HG02798 (cell line): ENCODE results near the gene TLCD3B.

Source experiments
- ATAC-seq: cut with Tn5 transposase; IDR thresholded peaks from one replicate; pipeline ENCODE4 v1.9.1; 2021; ENCODE audit warnings: mild to moderate bottlenecking; ENCODE audit not compliant: unreplicated experiment, poor library complexity

The TLCD3B gene

GRCh38 chr16:29992344-29992967 is 38.6 kb downstream of the TLCD3B start:
- ATAC-seq = no peak

- ATAC-seq = no peak
These were observed 39.5 kb downstream of the TLCD3B start for GRCh38 chr16:29991571-29991904.

GRCh38 chr16:29990883-29991570 is 40.0 kb downstream of the TLCD3B start:
- ATAC-seq = no peak

GRCh38 chr16:29990034-29990433 is 41.0 kb downstream of the TLCD3B start:
- ATAC-seq = no peak

GRCh38 chr16:29989111-29989858 is 41.8 kb downstream of the TLCD3B start:
- no peak for ATAC-seq

GRCh38 chr16:29988346-29989075 is 42.6 kb downstream of the TLCD3B start:
- no peak for ATAC-seq

GRCh38 chr16:29987371-29988085 is 43.5 kb downstream of the TLCD3B start:
- no peak for ATAC-seq

- ATAC-seq = no peak
These were observed 44.1 kb downstream of the TLCD3B start for GRCh38 chr16:29986931-29987330.

- no peak for ATAC-seq
These were observed 44.8 kb downstream of the TLCD3B start for GRCh38 chr16:29986231-29986630.

GRCh38 chr16:29985271-29985811 is 45.7 kb downstream of the TLCD3B start:
- no peak for ATAC-seq

GRCh38 chr16:29984764-29985147 is 46.3 kb downstream of the TLCD3B start:
- ATAC-seq = no peak

GRCh38 chr16:29984137-29984763 is 46.8 kb downstream of the TLCD3B start:
- ATAC-seq = no peak

GRCh38 chr16:29983420-29984136 is 47.5 kb downstream of the TLCD3B start:
- no peak for ATAC-seq

GRCh38 chr16:29982560-29983419 is 48.3 kb downstream of the TLCD3B start:
- ATAC-seq = no peak

- ATAC-seq = no peak
These were observed 52.4 kb downstream of the TLCD3B start for GRCh38 chr16:29978564-29979270.

- ATAC-seq = no peak
These were observed 53.0 kb downstream of the TLCD3B start for GRCh38 chr16:29978081-29978480.

- ATAC-seq = no peak
These were observed 53.8 kb downstream of the TLCD3B start for GRCh38 chr16:29977063-29977825.
